Measurements from ENCODE around the gene LPAR6. TPM values are rescaled to one million over a fixed set of nuclear protein-coding genes. Genes with fewer than 3 reads are reported as not detected.
A peak's percentile ranks its signal among the peaks of the same experiment; 100 is the strongest.
"Not testable (repeated sequence)": the region's sequence is repeated elsewhere in the genome, so short reads cannot be mapped to it uniquely, and the experiment has no call there.

The LPAR6 gene
- total and polyA plus RNA-seq, 3 donors from 2014 or later = 10.3 to 34.9 (median 20.6) TPM

GRCh38 chr13:48424212-48424611, 11.3 kb upstream of the LPAR6 start:
- TF ChIP-seq CTCF (IDR thresholded peaks at IDR 0.05) = no peak
- no peak for TF ChIP-seq POLR2A (IDR thresholded peaks at IDR 0.05)
- no peaks in the 10 kb centered on the region for H3K27me3 ChIP-seq
- H3K4me3 ChIP-seq = no peak overlapping the region
- no peak overlapping the region for H3K27ac ChIP-seq
- intact Hi-C loops (cut with DNase I; ENCODE audit: low total_unique reads) = no loop called here
- no peaks in the 10 kb centered on the region for H3K4me1 ChIP-seq
- H3K36me3 ChIP-seq (ENCODE audit: low read depth, missing control alignments) = no peaks in the 10 kb centered on the region
- 88 to 93% methylated on average over 3 of the region's 3 CpGs for WGBS, 2 donors
- no peaks in the 10 kb centered on the region for H3K9me3 ChIP-seq
- DNase-seq = no peak

GRCh38 chr13:48422003-48422402, 9.1 kb upstream of the LPAR6 start:
- WGBS, 2 donors = 94 to 97% methylated on average over 5 of the region's 5 CpGs
- DNase-seq; intact Hi-C loops (cut with DNase I; ENCODE audit: low total_unique reads): not testable (repeated sequence)

GRCh38 chr13:48415516-48415915, 2.6 kb upstream of the LPAR6 start:
- Histone ChIP-seq H3K9me3 (no peaks in the 10 kb centered on the region), H3K4me1 (no peaks in the 10 kb centered on the region), H3K27ac (no peak overlapping the region), H3K4me3 (no peak overlapping the region), H3K36me3 (ENCODE audit: low read depth, missing control alignments) (no peaks in the 10 kb centered on the region), H3K27me3 (no peaks in the 10 kb centered on the region)
- DNase-seq = no peak
- no peak for TF ChIP-seq CTCF (IDR thresholded peaks at IDR 0.05)
- no peak for TF ChIP-seq POLR2A (IDR thresholded peaks at IDR 0.05)
- 83 to 95% methylated on average over 2 of the region's 2 CpGs for WGBS, 2 donors
- intact Hi-C loops (cut with DNase I; ENCODE audit: low total_unique reads) = no loop called here

More at GRCh38 chr13:48422003-48422402, 9.1 kb upstream of the LPAR6 start:
- H3K27ac ChIP-seq; H3K36me3 ChIP-seq (ENCODE audit: low read depth, missing control alignments); H3K27me3 ChIP-seq; H3K4me3 ChIP-seq; H3K4me1 ChIP-seq; H3K9me3 ChIP-seq: not testable (repeated sequence)

- intact Hi-C loops (cut with DNase I; ENCODE audit: low total_unique reads) = no loop called here
- H3K9me3 ChIP-seq = no peaks in the 10 kb centered on the region
- TF ChIP-seq CTCF (IDR thresholded peaks at IDR 0.05) (no peak), POLR2A (IDR thresholded peaks at IDR 0.05) (no peak)
- no peaks in the 10 kb centered on the region for H3K4me1 ChIP-seq
- no peak overlapping the region for H3K4me3 ChIP-seq
- no peak for DNase-seq
- H3K36me3 ChIP-seq (ENCODE audit: low read depth, missing control alignments) = no peaks in the 10 kb centered on the region
- no peak overlapping the region for H3K27ac ChIP-seq
- H3K27me3 ChIP-seq = no peaks in the 10 kb centered on the region
These were observed 1.6 kb upstream of the LPAR6 start for GRCh38 chr13:48414501-48414900.

- 28 to 36% methylated on average over 13 of the region's 13 CpGs for WGBS, 2 donors
- no peaks in the 10 kb centered on the region for H3K36me3 ChIP-seq (ENCODE audit: low read depth, missing control alignments)
- no peak for TF ChIP-seq POLR2A (IDR thresholded peaks at IDR 0.05)
- no peak for TF ChIP-seq CTCF (IDR thresholded peaks at IDR 0.05)
- H3K27ac ChIP-seq = peak overlapping the region; percentile 78 to 85
- peak overlapping the region; percentile 40 to 56 for H3K4me3 ChIP-seq
- no peaks in the 10 kb centered on the region for H3K27me3 ChIP-seq
- no peaks in the 10 kb centered on the region for H3K4me1 ChIP-seq
- no peak for DNase-seq
- intact Hi-C loops (cut with DNase I; ENCODE audit: low total_unique reads) = no loop called here
- H3K9me3 ChIP-seq = no peaks in the 10 kb centered on the region
These were observed 927 bp downstream of the LPAR6 start for GRCh38 chr13:48411841-48412531.
